Smooth muscle cell (in vitro differentiated cells): Measurements from ENCODE around the gene GSK3B. TPM values are rescaled to one million over a fixed set of nuclear protein-coding genes. Genes with fewer than 3 reads are reported as not detected.

Experiments used
- DNase-seq: peaks from one replicate; lab custom pipeline; 2025; ENCODE audit not compliant: unreplicated experiment; lab: John Stamatoyannopoulos, UW
- H2AFZ ChIP-seq: fragments of 200-600 bp; sonication (generic); 2 replicates; pipeline ENCODE4 v1.6.0; 2016; ENCODE audit warnings: antibody characterized with exemption, low read depth, mild to moderate bottlenecking
- H3F3A ChIP-seq: fragments of 200-600 bp; sonication (generic); 2 replicates; pipeline ENCODE4 v1.6.0; 2017; ENCODE audit warnings: antibody characterized with exemption, low read depth
- H3K27ac ChIP-seq: fragments of 200-600 bp; sonication (generic); 2 replicates; pipeline ENCODE4 v1.5.1; 2016; ENCODE audit warnings: low read depth, mild to moderate bottlenecking
- H3K27me3 ChIP-seq: fragments of 200-600 bp; sonication (generic); 2 replicates; pipeline ENCODE4 v1.6.1; 2016; ENCODE audit warnings: low read depth, mild to moderate bottlenecking
- H3K36me3 ChIP-seq: fragments of 200-600 bp; sonication (generic); 2 replicates; pipeline ENCODE4 v1.5.1; 2016; ENCODE audit warnings: low read depth
- H3K4me1 ChIP-seq: fragments of 200-600 bp; sonication (generic); 2 replicates; pipeline ENCODE4 v1.5.1; 2016; ENCODE audit warnings: low read depth
- H3K4me2 ChIP-seq: fragments of 200-600 bp; sonication (generic); 2 replicates; pipeline ENCODE4 v1.6.0; 2016; ENCODE audit warnings: mild to moderate bottlenecking
- H3K4me3 ChIP-seq: fragments of 200-600 bp; sonication (generic); 2 replicates; pipeline ENCODE4 v1.5.1; 2016; ENCODE audit warnings: mild to moderate bottlenecking
- H3K79me2 ChIP-seq: fragments of 200-600 bp; sonication (generic); 2 replicates; pipeline ENCODE4 v1.6.0; 2016; ENCODE audit warnings: low read depth, mild to moderate bottlenecking
- H3K9ac ChIP-seq: fragments of 200-600 bp; sonication (generic); 2 replicates; pipeline ENCODE4 v1.6.0; 2016; ENCODE audit warnings: low read depth
- H3K9me3 ChIP-seq: fragments of 200-600 bp; sonication (generic); replicated peaks from 2 replicates; pipeline ENCODE4 v1.5.1; 2016; ENCODE audit warnings: low read depth
- H4K20me1 ChIP-seq: fragments of 200-600 bp; sonication (generic); 2 replicates; pipeline ENCODE4 v1.6.0; 2016; ENCODE audit warnings: low read depth
- CTCF ChIP-seq: fragments of 200-600 bp; sonication (generic); IDR thresholded peaks from 2 replicates; pipeline ENCODE4 v1.5.1; 2017; ENCODE audit warnings: borderline replicate concordance, mild to moderate bottlenecking, antibody characterized with exemption; ENCODE audit not compliant: insufficient read depth, poor library complexity, severe bottlenecking
- WGBS: methylation state at CpG from one replicate; pipeline ENCODE4 v1.1.7; 2016; ENCODE audit warnings: low lambda C conversion rate; 5-methylcytosine and 5-hydroxymethylcytosine counted together
- polyA plus RNA-seq: library from polyadenylated mRNA; unstranded; fragments of >200 nt; fragmentation: Nextera tagmentation; extraction: Ambion mirVana; gene quantifications from 2 replicates; pipeline ENCODE4 v1.2.1, GENCODE V29; 2016
- total RNA-seq: library from RNA; depleted of rRNA; stranded (reverse); fragments of >200 nt; gene quantifications from 2 replicates; pipeline ENCODE4 v1.2.3, GENCODE V29; 2014

The GSK3B gene
- total and polyA plus RNA-seq, 2 experiments from 2014 or later = 27.3 to 61.8 TPM

- Histone ChIP-seq H3K9me3 (no peaks in the 10 kb centered on the region), H3K4me3 (no peak overlapping the region), H2AFZ (no peak overlapping the region), H3K4me1 (no peaks in the 10 kb centered on the region), H3K27ac (no peak overlapping the region), H3K27me3 (no peaks in the 10 kb centered on the region), H3K36me3 (no peaks in the 10 kb centered on the region), H3K79me2 (peaks cover 98% of the 10 kb centered on the region), H3K4me2 (no peak overlapping the region), H3K9ac (no peak overlapping the region), H4K20me1 (peaks cover 100% of the 10 kb centered on the region), H3F3A (no peaks in the 10 kb centered on the region)
- no peak for TF ChIP-seq CTCF
- 95% methylated on average over 11 of the region's 11 CpGs for WGBS
- no peak for DNase-seq
Measured at GRCh38 chr3:119978554-119979208, 115.6 kb downstream of the GSK3B start.

GRCh38 chr3:119977353-119977752, 116.9 kb downstream of the GSK3B start:
- H3F3A ChIP-seq = no peaks in the 10 kb centered on the region
- peaks cover 98% of the 10 kb centered on the region for H3K79me2 ChIP-seq
- H3K27me3 ChIP-seq = no peaks in the 10 kb centered on the region
- H3K9me3 ChIP-seq = no peaks in the 10 kb centered on the region
- peak overlapping the region; percentile 10 for H3K27ac ChIP-seq
- no peak overlapping the region for H3K4me2 ChIP-seq
- H3K4me3 ChIP-seq = no peak overlapping the region
- no peak for DNase-seq
- TF ChIP-seq CTCF = no peak
- H3K4me1 ChIP-seq = no peaks in the 10 kb centered on the region
- 50% methylated on average over 1 of the region's 1 CpG for WGBS
- H3K36me3 ChIP-seq = no peaks in the 10 kb centered on the region
- H4K20me1 ChIP-seq = peaks cover 100% of the 10 kb centered on the region
- no peak overlapping the region for H3K9ac ChIP-seq
- H2AFZ ChIP-seq = no peak overlapping the region

GRCh38 chr3:119976214-119976613, 118.0 kb downstream of the GSK3B start:
- Histone ChIP-seq H3K9ac (no peak overlapping the region), H3F3A (no peaks in the 10 kb centered on the region), H3K4me3 (no peak overlapping the region), H3K36me3 (no peaks in the 10 kb centered on the region), H4K20me1 (peaks cover 95% of the 10 kb centered on the region), H2AFZ (no peak overlapping the region), H3K4me2 (no peak overlapping the region), H3K79me2 (peaks cover 96% of the 10 kb centered on the region), H3K27ac (no peak overlapping the region), H3K9me3 (no peaks in the 10 kb centered on the region), H3K4me1 (no peaks in the 10 kb centered on the region), H3K27me3 (no peaks in the 10 kb centered on the region)
- DNase-seq = no peak
- no peak for TF ChIP-seq CTCF
- 78% methylated on average over 1 of the region's 1 CpG for WGBS

- DNase-seq = no peak
- Histone ChIP-seq H2AFZ (no peak overlapping the region), H4K20me1 (peaks cover 79% of the 10 kb centered on the region), H3K4me2 (no peak overlapping the region), H3K4me3 (no peak overlapping the region), H3K27ac (peak overlapping the region; percentile 61), H3K4me1 (no peaks in the 10 kb centered on the region), H3K9me3 (no peaks in the 10 kb centered on the region), H3F3A (no peaks in the 10 kb centered on the region), H3K9ac (no peak overlapping the region), H3K36me3 (no peaks in the 10 kb centered on the region), H3K79me2 (peaks cover 95% of the 10 kb centered on the region), H3K27me3 (no peaks in the 10 kb centered on the region)
- no peak for TF ChIP-seq CTCF
- WGBS = 77% methylated on average over 2 of the region's 2 CpGs
Measured at GRCh38 chr3:119974656-119975055, 119.6 kb downstream of the GSK3B start.
